ENCODE data around the gene FARP2.

- TF ChIP-seq CTCF (conservative IDR thresholded peaks at IDR 0.05; ENCODE audit: low read depth, low read length), result no peak
- TF ChIP-seq EZH2 (IDR thresholded peaks at IDR 0.05; ENCODE audit: low read length, unreplicated experiment), result no peak
Measured at GRCh38 chr2:241496904-241497877, 141.1 kb downstream of the FARP2 start.

Data from PC-3 (cell line).